H1 (cell line): ENCODE measurements around the gene APH1A. TPM values are rescaled to one million over a fixed set of nuclear protein-coding genes. Genes with fewer than 3 reads are reported as not detected.

Source experiments
- KDM1A ChIP-seq: fragments of 200-600, 300-600 bp; sonication (generic); IDR thresholded peaks from 2 replicates; pipeline ENCODE4 v1.7.1; 2016; ENCODE audit warnings: mild to moderate bottlenecking, low read length, borderline replicate concordance
- MAFK ChIP-seq: IDR thresholded peaks from 2 replicates; pipeline ENCODE4 v1.6.1; 2012; ENCODE audit warnings: low read depth, mild to moderate bottlenecking, improper control_type of control experiment, low read length
- SP2 ChIP-seq: IDR thresholded peaks from 2 replicates; pipeline ENCODE4 v1.6.1; 2012; ENCODE audit warnings: mild to moderate bottlenecking, low read length, inconsistent platforms
- polyA plus RNA-seq, 7 experiments: library from polyadenylated mRNA; depleted of rRNA in 3 of 7; stranded (reverse) in 5 of 7; unstranded in 2 of 7; fragments of >200 nt in 5 of 7; fragments of 200-250 nt in 2 of 7; gene quantifications; 1 replicate in 5 of 7; 2 replicates in 1 of 7; 4 replicates in 1 of 7; pipeline versions ENCODE4 v1.2.1 to v1.2.3, GENCODE V29; 2011 to 2013; ENCODE audit warnings: missing spikeins in 2 of 7, mixed read lengths in 2 of 7
- total RNA-seq: library from RNA; stranded (reverse); fragmentation: NEBNext Ultra II Directional; extraction: Animal tissue kit (Norgen Biotek cat#: 25700); gene quantifications from 2 replicates; pipeline ENCODE4 v1.2.1, GENCODE V29; 2021

APH1A gene
- total and polyA plus RNA-seq, 2 of the 8 experiments (the other 6 are each of a cell fraction or from before 2014, with no cell fraction given) = 111 to 183 TPM

- no peak for TF ChIP-seq KDM1A
- TF ChIP-seq MAFK = no peak
- no peak for TF ChIP-seq SP2
Observed at GRCh38 chr1:150283260-150283659, 14.4 kb upstream of the APH1A start (continued).
